ENCODE results near the gene PLEKHO2.
A peak's percentile ranks its signal among the peaks of the same experiment; 100 is the strongest.

PLEKHO2 gene

DNA sequence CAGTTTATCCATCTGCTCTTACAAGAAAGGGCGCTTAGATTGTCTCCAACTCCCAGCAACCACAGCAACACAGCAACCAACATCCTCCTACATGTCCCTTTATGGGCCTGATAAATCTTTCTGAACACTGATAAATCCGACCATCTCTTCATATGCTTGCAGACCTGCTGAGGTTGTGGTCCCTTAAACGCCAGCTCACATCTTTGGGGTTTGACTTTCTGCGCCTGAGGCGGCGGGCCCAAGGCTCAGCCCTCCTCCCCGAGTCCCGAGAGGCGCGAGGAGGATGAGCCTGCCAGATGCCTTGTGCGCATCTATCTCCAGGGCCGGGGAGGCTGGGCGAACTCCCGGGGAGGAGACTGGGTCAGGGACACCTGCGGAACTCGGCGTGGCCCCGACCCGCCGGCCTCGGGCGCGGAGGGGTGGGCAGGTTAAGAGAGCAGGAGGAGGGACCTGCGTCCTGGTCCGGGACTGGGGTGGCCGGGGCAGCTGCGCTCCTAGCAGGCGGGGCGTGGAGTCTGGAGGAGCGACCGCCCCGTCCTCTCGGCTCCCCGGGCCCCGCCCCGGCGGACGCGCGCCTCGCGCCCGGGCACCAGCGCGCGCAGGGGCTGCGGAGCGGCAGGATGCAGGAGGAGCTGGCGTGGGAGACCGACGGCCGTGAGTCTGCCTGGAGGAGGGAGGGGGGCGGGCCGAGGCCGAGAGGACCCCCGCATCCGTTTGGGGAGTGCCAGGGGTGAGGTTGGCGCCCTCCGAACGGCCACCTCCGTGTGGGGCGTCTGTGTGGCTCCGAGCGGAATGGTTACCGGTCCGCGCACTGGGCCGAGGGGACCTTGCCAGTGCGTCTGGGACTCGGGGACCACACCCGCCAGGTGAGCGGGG, 69.8 kb downstream of the PLEKHO2 start, which contains the start of gene ANKDD1A:
Gene ANKDD1A, plus strand, starts transcription at position 592 of the 876 bp plus-strand sequence. Its CDS starts 29 bp downstream, at position 621.
- no peaks in the 10 kb centered on the region for H3K27me3 ChIP-seq (ENCODE audit: low read depth, low read length)
- no peaks in the 10 kb centered on the region for H3K9me3 ChIP-seq (ENCODE audit: insufficient read depth, low read length)
- no peaks in the 10 kb centered on the region for H3K79me2 ChIP-seq (ENCODE audit: low read length)
- H3K4me1 ChIP-seq (ENCODE audit: low read length), result no peaks in the 10 kb centered on the region
- no peak for TF ChIP-seq EZH2phosphoT487 (IDR thresholded peaks at IDR 0.05; ENCODE audit: low read depth)
- TF ChIP-seq, protein P1, sequence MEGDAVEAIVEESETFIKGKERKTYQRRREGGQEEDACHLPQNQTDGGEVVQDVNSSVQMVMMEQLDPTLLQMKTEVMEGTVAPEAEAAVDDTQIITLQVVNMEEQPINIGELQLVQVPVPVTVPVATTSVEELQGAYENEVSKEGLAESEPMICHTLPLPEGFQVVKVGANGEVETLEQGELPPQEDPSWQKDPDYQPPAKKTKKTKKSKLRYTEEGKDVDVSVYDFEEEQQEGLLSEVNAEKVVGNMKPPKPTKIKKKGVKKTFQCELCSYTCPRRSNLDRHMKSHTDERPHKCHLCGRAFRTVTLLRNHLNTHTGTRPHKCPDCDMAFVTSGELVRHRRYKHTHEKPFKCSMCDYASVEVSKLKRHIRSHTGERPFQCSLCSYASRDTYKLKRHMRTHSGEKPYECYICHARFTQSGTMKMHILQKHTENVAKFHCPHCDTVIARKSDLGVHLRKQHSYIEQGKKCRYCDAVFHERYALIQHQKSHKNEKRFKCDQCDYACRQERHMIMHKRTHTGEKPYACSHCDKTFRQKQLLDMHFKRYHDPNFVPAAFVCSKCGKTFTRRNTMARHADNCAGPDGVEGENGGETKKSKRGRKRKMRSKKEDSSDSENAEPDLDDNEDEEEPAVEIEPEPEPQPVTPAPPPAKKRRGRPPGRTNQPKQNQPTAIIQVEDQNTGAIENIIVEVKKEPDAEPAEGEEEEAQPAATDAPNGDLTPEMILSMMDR (IDR thresholded peaks at IDR 0.05; ENCODE audit: low read depth, low read length), result no peak
- H3K27ac ChIP-seq (ENCODE audit: low read length), result no peak within 1 kb of the TSS
- H3K4me3 ChIP-seq (ENCODE audit: low read length), result peak within 1 kb of the TSS; percentile 75
- peak within 1 kb of the TSS; percentile 32 for H3K9ac ChIP-seq (ENCODE audit: low read length)
- peak within 1 kb of the TSS; percentile 50 for H3K4me2 ChIP-seq (ENCODE audit: low read length)
- H3K36me3 ChIP-seq (replicated peaks; ENCODE audit: low read depth, low read length), result no peaks in the 10 kb centered on the region
- H2AFZ ChIP-seq (ENCODE audit: low read depth, low read length), result no peak within 1 kb of the TSS
- H4K20me1 ChIP-seq (ENCODE audit: insufficient read depth, low read length), result no peaks in the 10 kb centered on the region

DNA sequence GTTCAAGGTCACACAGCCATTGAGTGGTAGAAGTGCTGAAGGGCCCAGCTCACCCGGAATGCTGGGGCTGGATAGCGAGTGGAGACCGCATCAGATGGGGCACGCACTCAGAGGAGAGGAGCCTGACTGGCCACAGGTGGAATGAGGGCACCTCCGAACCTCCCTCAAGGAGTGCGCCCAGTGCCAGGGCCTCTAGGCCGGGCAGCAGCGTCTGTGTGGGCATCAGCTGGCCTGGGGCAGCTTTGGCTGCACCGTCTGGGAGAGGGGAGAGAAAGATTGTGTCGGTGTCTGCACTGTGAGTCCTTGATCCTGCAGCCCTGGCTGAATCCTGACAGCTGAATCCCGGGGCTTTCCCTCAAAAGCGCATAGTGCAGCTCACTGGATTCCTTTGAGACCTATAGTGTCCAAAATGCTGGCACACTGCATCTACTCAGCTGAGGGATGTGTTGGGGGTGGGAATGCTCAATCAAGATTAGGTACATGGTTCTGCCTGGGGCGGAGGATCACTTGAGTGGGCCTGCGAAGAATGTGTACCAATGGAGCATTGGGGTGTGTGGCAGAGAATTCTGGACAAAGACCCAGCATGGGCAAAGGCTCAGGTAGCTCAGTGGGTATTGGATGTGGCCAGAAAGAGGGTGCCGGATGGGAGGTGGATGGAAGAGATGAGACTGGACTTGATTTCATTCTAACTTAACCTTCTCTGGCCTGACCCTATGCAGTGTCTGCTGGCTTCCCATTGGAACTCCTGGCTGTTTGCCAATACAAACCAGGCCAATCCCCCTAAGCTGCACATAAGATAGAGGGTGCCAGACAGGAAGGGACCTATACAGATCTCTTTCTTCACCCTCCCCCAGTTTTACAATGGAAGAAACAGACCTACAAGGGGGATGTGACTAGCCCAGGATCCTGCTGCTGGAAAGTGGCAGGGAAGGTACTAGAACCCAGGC, 70.9 kb downstream of the PLEKHO2 start:
- Histone ChIP-seq H2AFZ (ENCODE audit: low read depth, low read length) (no peak overlapping the region), H4K20me1 (ENCODE audit: insufficient read depth, low read length) (no peaks in the 10 kb centered on the region), H3K27ac (ENCODE audit: low read length) (no peak overlapping the region), H3K4me3 (ENCODE audit: low read length) (no peak overlapping the region), H3K79me2 (ENCODE audit: low read length) (no peaks in the 10 kb centered on the region), H3K27me3 (ENCODE audit: low read depth, low read length) (no peaks in the 10 kb centered on the region), H3K36me3 (replicated peaks; ENCODE audit: low read depth, low read length) (no peaks in the 10 kb centered on the region), H3K9ac (ENCODE audit: low read length) (no peak overlapping the region), H3K4me1 (ENCODE audit: low read length) (no peaks in the 10 kb centered on the region), H3K4me2 (ENCODE audit: low read length) (no peak overlapping the region), H3K9me3 (ENCODE audit: insufficient read depth, low read length) (no peaks in the 10 kb centered on the region)
- TF ChIP-seq EZH2phosphoT487 (IDR thresholded peaks at IDR 0.05; ENCODE audit: low read depth), result no peak
- TF ChIP-seq, protein P1 (IDR thresholded peaks at IDR 0.05; ENCODE audit: low read depth, low read length), result no peak

DNA sequence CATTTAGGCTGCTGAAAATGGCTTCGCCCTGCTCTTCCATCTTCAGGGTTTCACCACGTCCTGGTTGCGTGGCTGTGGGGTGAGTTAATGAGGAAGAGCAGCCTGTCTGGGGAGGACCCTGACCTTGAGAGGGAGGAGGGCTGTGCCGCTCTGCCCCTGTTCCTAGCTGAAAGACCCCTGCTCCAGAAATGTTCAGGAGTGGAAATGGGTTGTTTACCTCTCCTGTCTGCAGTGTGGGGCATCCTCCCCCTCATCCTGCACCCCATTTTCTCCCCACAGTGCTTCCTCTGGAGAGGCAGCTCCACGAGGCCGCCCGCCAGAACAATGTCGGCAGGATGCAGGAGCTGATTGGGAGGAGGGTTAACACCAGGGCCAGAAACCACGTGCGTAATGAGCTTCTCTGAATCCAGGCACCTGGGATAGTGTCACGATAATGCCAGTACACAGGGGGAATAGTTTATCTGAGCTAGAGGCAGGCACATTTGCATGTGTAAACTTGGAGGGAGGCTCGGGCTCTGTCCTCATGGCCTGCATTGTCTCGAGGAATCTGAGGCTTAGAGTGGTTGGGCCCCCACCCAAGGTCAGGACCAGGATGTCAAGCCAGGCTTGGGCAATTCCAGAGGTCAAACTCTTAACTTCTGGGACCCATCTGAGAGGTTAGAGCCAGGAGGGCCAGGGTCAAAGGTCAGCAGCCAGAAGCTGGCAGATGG, 74.0 kb downstream of the PLEKHO2 start:
- no peaks in the 10 kb centered on the region for H3K4me1 ChIP-seq (ENCODE audit: low read length)
- H3K27ac ChIP-seq (ENCODE audit: low read length), result no peak overlapping the region
- H3K27me3 ChIP-seq (ENCODE audit: low read depth, low read length), result no peaks in the 10 kb centered on the region
- H3K4me3 ChIP-seq (ENCODE audit: low read length), result no peak overlapping the region
- H4K20me1 ChIP-seq (ENCODE audit: insufficient read depth, low read length), result no peaks in the 10 kb centered on the region
- H2AFZ ChIP-seq (ENCODE audit: low read depth, low read length), result no peak overlapping the region
- no peak for TF ChIP-seq EZH2phosphoT487 (IDR thresholded peaks at IDR 0.05; ENCODE audit: low read depth)
- TF ChIP-seq, protein P1 (IDR thresholded peaks at IDR 0.05; ENCODE audit: low read depth, low read length), result no peak
- no peak overlapping the region for H3K9ac ChIP-seq (ENCODE audit: low read length)
- no peaks in the 10 kb centered on the region for H3K79me2 ChIP-seq (ENCODE audit: low read length)
- H3K4me2 ChIP-seq (ENCODE audit: low read length), result no peak overlapping the region
- no peaks in the 10 kb centered on the region for H3K9me3 ChIP-seq (ENCODE audit: insufficient read depth, low read length)
- no peaks in the 10 kb centered on the region for H3K36me3 ChIP-seq (replicated peaks; ENCODE audit: low read depth, low read length)
